ENCODE data around the gene NRDC.
"Not testable (repeated sequence)": the region's sequence is repeated elsewhere in the genome, so short reads cannot be mapped to it uniquely, and the experiment has no call there.

The NRDC gene

GRCh38 chr1:51906306-51907078 lies 28.0 kb upstream of the NRDC start:
- no peak for TF ChIP-seq CTCF (conservative IDR thresholded peaks at IDR 0.05)
- peak overlapping the region; percentile 44 for H3K27ac ChIP-seq

- no peak overlapping the region for H3K27ac ChIP-seq
- TF ChIP-seq CTCF (conservative IDR thresholded peaks at IDR 0.05), result no peak
Observed at GRCh38 chr1:51902456-51902855, 23.9 kb upstream of the NRDC start.

GRCh38 chr1:51901151-51901550 lies 22.6 kb upstream of the NRDC start:
- H3K27ac ChIP-seq, result no peak overlapping the region
- TF ChIP-seq CTCF (conservative IDR thresholded peaks at IDR 0.05), result no peak

- no peak for TF ChIP-seq CTCF (conservative IDR thresholded peaks at IDR 0.05)
- H3K27ac ChIP-seq, result no peak overlapping the region
Observed at GRCh38 chr1:51899022-51899421, 20.5 kb upstream of the NRDC start.

- no peak for TF ChIP-seq CTCF (conservative IDR thresholded peaks at IDR 0.05)
- H3K27ac ChIP-seq, result no peak overlapping the region
Observed at GRCh38 chr1:51898090-51898734, 19.7 kb upstream of the NRDC start.

GRCh38 chr1:51897699-51898031 lies 19.1 kb upstream of the NRDC start:
- no peak overlapping the region for H3K27ac ChIP-seq
- TF ChIP-seq CTCF (conservative IDR thresholded peaks at IDR 0.05), result no peak

- not testable (repeated sequence) for H3K27ac ChIP-seq
Observed at GRCh38 chr1:51894748-51895147, 16.2 kb upstream of the NRDC start.

- H3K27ac ChIP-seq, result peak overlapping the region; percentile 95
- TF ChIP-seq CTCF (conservative IDR thresholded peaks at IDR 0.05), result no peak
Observed at GRCh38 chr1:51878308-51878615, 265 bp downstream of the NRDC start.

Measured in VCaP (cell line).